Retina (tissue), 1 donor: ENCODE results near the gene MALL.
A peak's percentile ranks its signal among the peaks of the same experiment; 100 is the strongest.
"Not testable (repeated sequence)": the region's sequence is repeated elsewhere in the genome, so short reads cannot be mapped to it uniquely, and the experiment has no call there.

Experiments
- DNase-seq: peaks from one replicate; pipeline ENCODE4 v3.0.0-alpha.2; 2016

MALL gene

DNA sequence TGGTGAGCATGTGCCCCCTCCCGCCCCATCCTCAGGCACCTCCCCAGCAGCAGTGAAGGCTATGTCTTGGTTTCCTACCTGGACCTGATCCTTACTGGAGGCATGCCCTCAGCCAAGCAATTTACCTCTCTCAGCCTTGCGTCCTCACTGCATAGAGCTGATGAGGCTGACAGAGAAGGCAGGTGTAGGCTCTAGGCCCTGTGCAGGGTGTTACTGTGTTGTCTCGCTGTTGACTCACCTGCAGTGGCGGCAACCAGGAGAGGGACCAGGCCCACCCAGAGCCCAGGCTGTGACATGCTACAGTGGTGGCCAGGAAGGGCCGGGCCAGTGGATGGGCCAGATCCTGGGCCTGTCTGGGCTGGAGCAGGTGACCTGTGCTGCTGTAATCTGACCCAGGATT, 65.9 kb downstream of the MALL start:
- not testable (repeated sequence) for DNase-seq

DNA sequence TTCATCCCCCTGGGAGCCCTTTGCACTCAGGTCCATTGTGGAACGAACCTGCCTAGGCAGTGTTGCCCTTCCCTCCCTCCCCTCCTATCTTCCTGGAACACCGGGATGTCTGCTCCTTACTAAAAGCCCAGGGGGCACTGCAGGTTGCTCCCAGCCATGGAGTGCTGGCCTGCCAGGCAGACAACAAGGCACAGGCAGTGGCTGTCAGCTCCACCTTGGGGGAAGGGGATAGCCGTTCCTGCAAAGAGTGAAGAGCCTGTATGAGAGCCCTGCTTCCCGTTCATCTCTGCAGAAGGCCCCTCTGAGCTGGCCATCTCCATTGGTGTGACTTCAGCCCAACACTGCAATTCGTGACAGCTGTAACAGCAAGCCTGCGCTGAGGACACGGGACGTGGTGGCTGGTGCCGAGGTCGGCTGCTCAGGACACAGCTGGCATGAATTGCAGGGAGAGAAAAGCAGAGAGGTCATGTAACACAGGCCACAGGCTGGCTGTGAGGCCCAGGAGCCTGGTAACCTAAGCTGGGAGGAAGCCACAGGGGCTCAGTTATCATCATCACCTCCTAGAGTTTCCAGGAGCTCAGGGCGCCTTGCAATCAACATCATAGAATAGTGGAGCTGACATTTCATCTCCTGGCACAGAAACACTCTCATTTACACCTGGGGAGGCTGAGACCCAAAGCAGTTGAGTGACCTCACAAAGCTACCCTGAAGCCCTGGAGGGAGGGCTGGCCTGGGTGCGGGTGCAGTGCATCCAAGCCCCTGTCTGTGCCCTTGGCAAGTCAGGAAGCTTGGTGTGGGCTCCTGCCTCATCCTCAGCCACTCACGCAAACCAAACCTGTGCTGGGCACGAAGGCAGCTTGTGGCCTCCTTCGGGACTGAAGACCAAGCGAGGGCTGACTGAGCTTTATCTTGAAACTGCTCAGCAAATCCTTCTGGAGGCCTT, 67.1 kb downstream of the MALL start:
- DNase-seq, result peak; percentile 1

DNA sequence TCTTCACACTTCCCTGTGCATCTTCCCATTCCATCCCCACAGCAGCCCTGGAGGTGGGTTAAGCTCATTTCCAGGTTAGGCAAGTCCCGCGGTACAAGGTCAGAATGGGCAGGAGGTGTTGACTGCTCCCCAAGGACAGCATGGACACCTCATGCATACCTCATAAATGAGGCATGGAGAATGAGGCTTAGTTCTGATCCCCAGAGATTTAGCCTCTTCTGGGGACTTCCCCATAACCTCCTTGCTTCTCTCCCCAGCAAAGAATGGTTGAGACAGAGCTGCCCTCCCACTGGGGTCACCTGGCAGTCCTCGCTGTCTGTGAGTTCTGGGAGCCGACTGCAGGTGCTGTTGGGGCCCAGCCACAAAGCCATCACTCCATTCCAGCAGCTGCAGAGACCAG, 68.4 kb downstream of the MALL start:
- not testable (repeated sequence) for DNase-seq

DNA sequence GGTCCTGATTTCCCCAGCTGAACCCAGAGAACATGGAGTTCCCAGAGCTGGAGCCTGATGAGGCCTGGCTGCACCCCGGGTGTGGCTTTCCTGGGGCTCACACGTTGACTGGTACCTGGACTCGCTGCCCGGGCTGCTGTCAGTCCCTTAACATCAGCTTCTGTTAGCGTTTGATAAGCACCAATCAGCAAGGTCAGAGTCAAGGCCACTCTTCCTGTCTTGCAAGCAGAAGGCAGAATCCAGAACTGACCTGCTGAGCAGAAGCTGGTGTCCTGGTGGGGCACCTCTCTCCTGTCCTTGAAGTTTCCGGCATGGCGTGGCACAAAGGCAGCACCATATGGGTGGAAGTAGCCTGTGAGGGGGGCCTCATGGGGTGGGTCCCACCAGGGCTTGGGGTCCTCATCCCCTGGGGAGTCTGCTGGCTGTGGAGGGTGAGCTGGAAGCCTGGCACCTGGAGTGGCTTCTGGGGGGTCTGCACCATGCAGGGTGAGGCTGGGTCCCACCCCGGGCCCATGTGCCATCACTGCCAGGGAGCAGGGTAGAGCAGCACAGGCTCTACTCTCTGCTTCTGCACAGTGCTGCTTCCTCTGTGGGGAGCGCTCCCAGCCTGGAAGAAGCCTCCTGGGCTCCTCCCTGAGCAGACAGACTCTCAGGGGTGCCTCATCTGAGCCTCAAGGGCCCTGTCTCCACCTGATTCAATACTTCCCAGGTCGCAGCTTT, 73.5 kb downstream of the MALL start:
- DNase-seq, result not testable (repeated sequence)

DNA sequence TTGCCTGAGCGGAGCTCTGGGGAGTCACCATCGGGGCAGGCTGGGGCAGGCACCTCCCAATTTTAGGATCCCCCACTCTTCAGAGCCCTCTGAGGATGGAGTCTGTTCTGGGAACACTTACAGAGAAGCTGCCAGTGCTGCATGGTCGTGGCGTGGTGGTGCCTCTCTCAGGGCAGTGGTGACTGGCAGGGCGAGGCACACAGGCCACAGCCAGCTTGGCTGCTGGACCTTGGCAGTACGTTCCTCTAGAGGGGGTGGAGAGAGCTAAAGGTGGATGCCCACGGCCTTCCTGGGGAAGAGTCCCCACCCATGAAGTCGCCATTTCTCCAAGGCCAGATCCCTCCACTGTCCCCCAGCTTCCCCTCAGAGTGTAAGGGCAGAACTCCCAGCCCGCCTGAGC, 78.3 kb downstream of the MALL start:
- not testable (repeated sequence) for DNase-seq

DNA sequence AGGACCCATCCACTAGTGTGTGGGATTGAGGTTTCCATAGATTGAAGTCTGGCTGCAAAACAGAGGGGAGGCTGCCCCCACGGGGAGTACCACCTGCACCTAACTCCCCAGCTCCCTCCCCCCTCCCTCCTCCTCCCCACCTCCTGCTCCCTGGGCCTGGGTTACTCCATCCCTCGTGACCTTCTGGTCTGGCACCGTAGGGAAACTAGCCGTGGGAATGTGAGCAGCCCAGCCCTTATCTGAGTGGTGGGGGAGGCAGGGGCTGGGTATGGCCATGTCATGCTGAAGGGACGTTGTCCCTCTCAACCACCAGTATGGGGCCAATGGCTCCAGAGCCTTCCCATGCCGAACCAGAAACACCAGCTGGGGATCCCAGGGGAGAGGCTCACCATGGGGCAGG, 80.2 kb downstream of the MALL start:
- DNase-seq, result not testable (repeated sequence)

DNA sequence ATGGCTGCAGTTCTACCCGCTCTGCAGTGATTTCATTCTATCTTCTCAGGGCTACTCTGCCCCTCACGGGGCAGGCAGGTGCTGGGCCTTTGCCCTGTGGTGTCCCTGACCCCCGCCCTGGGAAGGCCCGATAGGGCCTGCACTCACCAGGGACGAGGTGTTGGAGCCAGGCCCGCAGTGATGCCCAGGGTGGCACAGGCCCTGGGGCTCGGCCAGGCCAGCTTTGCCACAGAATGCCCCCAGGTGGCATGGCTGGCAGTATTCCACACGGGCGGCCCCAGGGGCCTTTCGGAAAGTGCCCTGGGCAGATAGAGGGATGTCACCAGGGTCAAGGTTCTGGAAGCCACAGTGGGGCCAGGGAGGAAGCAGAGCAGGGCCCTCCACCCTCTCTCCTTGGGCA, 80.7 kb downstream of the MALL start:
- DNase-seq, result peak; percentile 0
